HL-60 (cell line): ENCODE results near the gene CHST3.

ENCODE experiments used
- DNase-seq, 2 experiments: peaks; one replicate each; pipeline ENCODE4 v3.0.0-alpha.2; 2010 to 2020; ENCODE audit warnings: low read depth in 1 of 2, low spot score in 1 of 2
- H3K27ac ChIP-seq: fragments of 250-450 bp; sonication (Bioruptor Pico); replicated peaks from 2 replicates; pipeline ENCODE4 v1.5.1; 2020; ENCODE audit warnings: mild to moderate bottlenecking, moderate library complexity
- H3K27me3 ChIP-seq: fragments of 250-450 bp; sonication (Bioruptor Pico); 2 replicates; pipeline ENCODE4 v1.5.1; 2021; ENCODE audit warnings: mild to moderate bottlenecking, moderate library complexity; ENCODE audit not compliant: insufficient read depth, poor library complexity, severe bottlenecking
- H3K4me3 ChIP-seq: replicated peaks from 2 replicates; pipeline ENCODE4 v1.5.1; 2011; ENCODE audit warnings: mild to moderate bottlenecking, control low read depth, low read length; ENCODE audit not compliant: insufficient read depth
- CTCF ChIP-seq: IDR thresholded peaks from one replicate; pipeline ENCODE4 v1.5.1; 2011; ENCODE audit warnings: low read length, control low read depth, inconsistent platforms; ENCODE audit not compliant: insufficient read depth
- GABPA ChIP-seq: IDR thresholded peaks from 2 replicates; pipeline ENCODE4 v1.6.1; 2012; ENCODE audit warnings: low read depth
- POLR2AphosphoS5 ChIP-seq: IDR thresholded peaks from 2 replicates; pipeline ENCODE4 v1.6.1; 2012; ENCODE audit warnings: low read depth
- REST ChIP-seq: IDR thresholded peaks from 2 replicates; pipeline ENCODE4 v1.6.1; 2012; ENCODE audit warnings: low read depth; ENCODE audit not compliant: insufficient replicate concordance
- SPI1 ChIP-seq: IDR thresholded peaks from 2 replicates; pipeline ENCODE4 v1.6.1; 2012; ENCODE audit warnings: low read depth, mild to moderate bottlenecking, borderline replicate concordance

Gene CHST3

GRCh38 chr10:72058347-72058898, 94.2 kb downstream of the CHST3 start:
- Histone ChIP-seq H3K4me3 (no peak overlapping the region), H3K27ac (no peak overlapping the region), H3K27me3 (no peaks in the 10 kb centered on the region)
- no peak for DNase-seq
- TF ChIP-seq REST (no peak), SPI1 (no peak), POLR2AphosphoS5 (no peak), CTCF (no peak), GABPA (no peak)

- no peak for DNase-seq
- TF ChIP-seq GABPA, result no peak
- no peak for TF ChIP-seq SPI1
- no peak for TF ChIP-seq REST
- TF ChIP-seq POLR2AphosphoS5, result no peak
- TF ChIP-seq CTCF, result no peak
- no peaks in the 10 kb centered on the region for H3K27me3 ChIP-seq
- no peak overlapping the region for H3K4me3 ChIP-seq
- H3K27ac ChIP-seq, result no peak overlapping the region
These were observed 95.0 kb downstream of the CHST3 start for GRCh38 chr10:72058989-72059842.

- no peak overlapping the region for H3K27ac ChIP-seq
- H3K4me3 ChIP-seq, result no peak overlapping the region
- DNase-seq, result no peak
- H3K27me3 ChIP-seq, result no peaks in the 10 kb centered on the region
- TF ChIP-seq POLR2AphosphoS5 (no peak), REST (no peak), SPI1 (no peak), CTCF (no peak), GABPA (no peak)
These were observed 95.9 kb downstream of the CHST3 start for GRCh38 chr10:72059843-72060822.
